ENCODE data around the gene CDKN1B. TPM values are rescaled to one million over a fixed set of nuclear protein-coding genes. Genes with fewer than 3 reads are reported as not detected.

Gene CDKN1B
- total RNA-seq: 151 TPM

DNA sequence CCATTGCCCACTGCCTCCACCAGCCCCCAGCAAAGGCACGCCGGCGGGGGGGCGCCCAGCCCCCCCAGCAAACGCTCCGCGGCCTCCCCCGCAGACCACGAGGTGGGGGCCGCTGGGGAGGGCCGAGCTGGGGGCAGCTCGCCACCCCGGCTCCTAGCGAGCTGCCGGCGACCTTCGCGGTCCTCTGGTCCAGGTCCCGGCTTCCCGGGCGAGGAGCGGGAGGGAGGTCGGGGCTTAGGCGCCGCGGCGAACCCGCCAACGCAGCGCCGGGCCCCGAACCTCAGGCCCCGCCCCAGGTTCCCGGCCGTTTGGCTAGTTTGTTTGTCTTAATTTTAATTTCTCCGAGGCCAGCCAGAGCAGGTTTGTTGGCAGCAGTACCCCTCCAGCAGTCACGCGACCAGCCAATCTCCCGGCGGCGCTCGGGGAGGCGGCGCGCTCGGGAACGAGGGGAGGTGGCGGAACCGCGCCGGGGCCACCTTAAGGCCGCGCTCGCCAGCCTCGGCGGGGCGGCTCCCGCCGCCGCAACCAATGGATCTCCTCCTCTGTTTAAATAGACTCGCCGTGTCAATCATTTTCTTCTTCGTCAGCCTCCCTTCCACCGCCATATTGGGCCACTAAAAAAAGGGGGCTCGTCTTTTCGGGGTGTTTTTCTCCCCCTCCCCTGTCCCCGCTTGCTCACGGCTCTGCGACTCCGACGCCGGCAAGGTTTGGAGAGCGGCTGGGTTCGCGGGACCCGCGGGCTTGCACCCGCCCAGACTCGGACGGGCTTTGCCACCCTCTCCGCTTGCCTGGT, at the start of gene CDKN1B:
Gene CDKN1B, plus strand, starts transcription at position 576 of the 793 bp plus-strand sequence. CDS start 472 bp downstream, outside the sequence.
- DNase-seq (ENCODE audit: low spot score in 2 of 2): peak; percentile 94
- no peak for FAIRE-seq

DNA sequence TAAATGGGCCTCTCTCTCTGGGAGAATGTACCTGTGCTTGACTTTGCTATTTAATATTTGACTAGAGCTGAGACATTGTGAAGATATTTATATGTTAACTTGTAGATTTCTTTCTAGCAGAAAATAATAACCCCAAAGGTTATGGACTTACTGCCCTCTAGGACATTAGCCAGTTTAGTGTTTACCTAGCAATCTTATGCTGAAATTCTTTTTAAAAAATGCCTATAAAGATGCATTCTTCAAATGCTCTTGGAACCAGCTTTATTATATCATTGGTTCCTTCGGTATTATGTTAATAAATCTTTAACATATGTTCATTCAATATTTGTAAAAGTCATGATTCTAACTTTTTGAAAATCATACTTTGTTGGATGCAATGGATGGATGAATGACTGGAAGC, 49.2 kb upstream of the CDKN1B start:
- DNase-seq (ENCODE audit: low spot score in 2 of 2) (no peak), FAIRE-seq (no peak)

- FAIRE-seq (no peak), DNase-seq (ENCODE audit: low spot score in 2 of 2) (no peak)
Observed at GRCh38 chr12:12669020-12669419, 48.1 kb upstream of the CDKN1B start.

- FAIRE-seq (no peak), DNase-seq (ENCODE audit: low spot score in 2 of 2) (no peak)
Observed at GRCh38 chr12:12671850-12672660, 45.1 kb upstream of the CDKN1B start.

DNA sequence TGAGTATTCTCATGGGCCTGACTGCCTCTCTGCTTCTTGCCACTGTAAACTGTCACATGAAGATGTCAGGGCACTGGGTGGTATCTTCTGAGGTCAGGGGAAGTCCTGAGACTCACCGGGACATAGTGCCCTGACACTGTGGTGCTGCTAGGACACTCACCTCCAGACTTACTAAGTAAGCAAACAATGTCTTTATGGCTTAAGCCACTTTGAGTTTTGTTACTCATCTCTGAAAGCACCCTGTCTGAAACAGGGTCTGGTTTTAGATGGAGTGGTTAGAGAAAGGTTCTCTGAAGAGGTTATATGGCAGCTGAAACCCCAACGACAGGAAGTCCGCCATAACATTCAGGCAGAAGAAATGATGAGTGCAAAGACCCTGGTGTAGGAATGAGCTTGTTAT, 43.9 kb upstream of the CDKN1B start:
- FAIRE-seq (no peak), DNase-seq (ENCODE audit: low spot score in 2 of 2) (no peak)

GRCh38 chr12:12676605-12677004, 40.6 kb upstream of the CDKN1B start:
- FAIRE-seq (no peak), DNase-seq (ENCODE audit: low spot score in 2 of 2) (no peak)

DNA sequence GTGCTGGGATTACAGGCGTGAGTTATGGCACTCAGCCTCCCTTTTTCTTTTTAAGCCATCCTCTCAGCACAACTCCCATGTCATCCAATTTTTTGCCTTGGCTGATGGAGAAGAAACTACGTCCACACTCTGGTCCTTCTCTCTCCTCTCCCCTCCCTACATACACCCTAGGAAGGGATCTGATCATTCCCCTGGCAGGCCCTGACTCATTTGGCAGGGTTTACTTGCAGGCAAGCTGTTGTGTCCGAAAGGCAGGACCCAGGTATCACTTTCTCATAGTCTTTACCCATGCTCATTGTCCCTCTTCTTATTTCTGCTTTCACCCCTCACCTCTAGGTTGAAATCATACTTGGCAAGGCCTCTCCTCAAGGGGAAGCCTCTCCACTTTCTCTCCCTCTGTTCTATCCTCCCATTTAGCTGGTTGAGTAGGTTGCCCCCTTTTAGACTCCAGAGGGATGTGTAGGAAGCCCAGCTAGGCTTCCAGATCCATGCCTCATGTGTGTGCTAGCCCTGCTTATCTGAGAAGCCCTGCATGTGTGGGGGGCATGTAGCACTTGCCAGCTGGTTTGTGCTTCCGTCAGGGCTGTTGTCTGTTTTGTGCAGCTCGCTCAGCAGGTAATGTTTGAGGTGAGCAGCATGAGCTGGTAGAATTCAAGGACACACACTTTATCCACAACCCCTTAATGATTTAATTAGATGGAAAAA, 36.0 kb upstream of the CDKN1B start:
- FAIRE-seq (no peak), DNase-seq (ENCODE audit: low spot score in 2 of 2) (no peak)

DNA sequence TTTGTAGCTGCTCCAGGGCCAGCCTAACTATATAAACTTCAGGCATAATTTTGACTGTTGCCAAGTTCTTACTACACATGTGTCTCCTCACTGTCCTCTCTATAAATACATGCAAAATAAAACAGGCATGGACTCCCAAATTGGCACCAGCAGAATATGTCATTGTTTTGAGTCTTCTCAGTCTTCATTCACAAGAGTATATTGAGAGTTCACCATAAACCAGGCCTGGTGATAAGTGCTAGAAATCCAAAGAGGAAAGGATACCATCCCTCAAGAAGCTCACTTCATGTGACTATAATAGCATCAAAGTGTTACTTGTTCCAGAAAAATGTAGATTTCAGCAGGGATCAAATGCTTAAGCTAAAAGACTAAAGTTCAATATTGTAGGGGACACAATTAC, 34.9 kb upstream of the CDKN1B start:
- no peak for FAIRE-seq
- DNase-seq (ENCODE audit: low spot score in 2 of 2): no peak

GRCh38 chr12:12683136-12683697, 34.0 kb upstream of the CDKN1B start:
- DNase-seq (ENCODE audit: low spot score in 2 of 2) (no peak), FAIRE-seq (no peak)

GRCh38 chr12:12683725-12684124, 33.4 kb upstream of the CDKN1B start:
- FAIRE-seq (no peak), DNase-seq (ENCODE audit: low spot score in 2 of 2) (no peak)

DNA sequence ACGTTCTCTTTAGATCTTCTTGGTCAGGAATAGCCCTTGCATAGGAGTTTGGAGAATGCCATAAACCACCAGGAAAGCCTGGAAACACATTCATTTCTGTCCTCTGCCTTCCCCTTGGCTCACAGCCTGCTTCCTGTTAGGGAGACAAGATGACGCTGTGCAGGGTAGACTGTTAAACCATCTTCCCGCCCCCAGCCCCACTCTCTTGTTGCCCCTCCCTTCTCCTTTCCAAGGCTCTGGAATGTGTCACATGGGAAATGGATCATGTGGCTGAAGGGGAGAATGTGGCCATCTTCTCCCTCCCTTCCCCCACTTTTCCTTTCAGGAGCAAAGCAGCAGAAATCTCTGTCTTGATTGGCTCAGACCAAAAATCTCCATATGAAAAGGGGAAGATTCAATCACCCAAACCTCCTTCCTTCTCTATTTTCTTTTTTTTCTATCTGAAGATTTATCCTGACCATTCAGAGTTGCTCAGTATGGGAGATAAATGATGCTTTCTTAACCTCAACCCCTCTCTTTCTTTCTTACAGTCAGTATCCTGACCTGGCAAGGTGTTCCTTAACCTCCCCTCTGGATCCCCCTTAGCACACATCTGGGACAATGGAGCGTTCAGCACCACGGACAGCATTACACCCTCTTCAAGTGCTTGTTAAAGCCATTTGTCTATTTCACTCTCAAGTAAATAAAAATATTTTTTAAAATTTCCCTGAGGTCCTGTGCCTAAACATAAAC, 32.6 kb upstream of the CDKN1B start:
- no peak for FAIRE-seq

GRCh38 chr12:12685305-12685704, 31.9 kb upstream of the CDKN1B start:
- no peak for DNase-seq (ENCODE audit: low spot score in 2 of 2)
- FAIRE-seq: no peak

More for the DNA sequence above, 32.6 kb upstream of the CDKN1B start:
- DNase-seq (ENCODE audit: low spot score in 2 of 2): no peak

DNA sequence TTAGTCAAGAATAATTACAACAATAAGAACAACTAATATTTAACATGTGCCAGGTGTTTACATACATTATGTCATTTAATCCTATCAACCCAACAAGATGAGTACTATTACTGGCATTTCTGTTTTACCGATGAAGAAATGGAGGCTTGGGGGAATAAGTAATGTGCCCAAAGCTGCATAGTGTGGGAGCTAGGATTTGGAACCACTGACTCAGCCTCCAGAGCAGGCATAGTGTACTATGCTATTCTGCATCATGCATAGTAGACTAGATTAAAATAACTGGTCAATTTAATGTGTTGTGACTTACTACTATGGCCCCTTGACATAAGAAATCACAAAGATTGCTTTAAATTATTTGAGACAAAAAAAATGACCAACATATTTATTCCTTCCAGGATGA, 30.7 kb upstream of the CDKN1B start:
- no peak for FAIRE-seq
- no peak for DNase-seq (ENCODE audit: low spot score in 2 of 2)

DNA sequence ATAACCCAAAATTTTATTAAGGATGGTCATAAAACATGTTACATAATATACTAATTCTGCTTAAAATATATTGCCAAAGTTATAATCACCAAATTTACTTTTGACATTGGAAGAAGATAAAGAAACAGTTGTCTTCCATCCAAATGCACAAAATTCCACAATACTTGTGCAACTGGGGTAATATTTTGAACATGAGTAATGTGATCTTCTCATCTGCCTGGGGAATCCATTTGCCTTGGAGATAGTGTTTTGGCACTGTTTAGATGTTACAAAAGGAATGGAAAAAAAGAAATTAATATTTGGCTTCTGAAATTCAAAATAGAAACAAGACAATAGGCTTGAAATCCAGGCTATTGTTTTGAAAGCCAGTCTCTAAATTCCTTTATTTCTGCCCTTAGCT, 30.2 kb upstream of the CDKN1B start:
- no peak for FAIRE-seq

GRCh38 chr12:12689647-12690300, 27.4 kb upstream of the CDKN1B start:
- DNase-seq (ENCODE audit: low spot score in 2 of 2) (no peak), FAIRE-seq (no peak)

More for the DNA sequence above, 30.2 kb upstream of the CDKN1B start:
- no peak for DNase-seq (ENCODE audit: low spot score in 2 of 2)

DNA sequence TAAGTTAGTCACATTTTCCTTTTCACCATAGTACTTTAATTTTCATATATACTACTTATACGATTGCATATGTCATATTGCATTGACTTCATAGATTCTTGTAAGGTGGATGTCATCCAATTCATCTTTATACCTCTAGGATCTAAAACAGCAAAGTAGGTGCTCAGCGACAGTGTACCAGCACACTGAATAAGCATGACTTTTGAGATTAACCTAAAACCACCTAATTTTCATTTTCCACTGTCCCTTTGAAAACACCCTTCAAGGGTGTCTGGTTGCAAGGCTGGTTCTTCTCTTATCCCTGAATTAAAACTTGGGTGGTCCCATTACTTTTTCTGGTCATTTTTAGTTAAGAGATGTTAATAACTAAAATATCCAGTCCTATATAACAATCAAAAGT, 25.6 kb upstream of the CDKN1B start:
- no peak for FAIRE-seq
- no peak for DNase-seq (ENCODE audit: low spot score in 2 of 2)

GRCh38 chr12:12693111-12693671, 24.0 kb upstream of the CDKN1B start:
- FAIRE-seq (no peak), DNase-seq (ENCODE audit: low spot score in 2 of 2) (no peak)

GRCh38 chr12:12696562-12697383, 20.4 kb upstream of the CDKN1B start:
- DNase-seq (ENCODE audit: low spot score in 2 of 2): peak in 1 of 2 donors; percentile 62
- peak; percentile 15 for FAIRE-seq
